ENCODE data around the gene POMP. TPM values are rescaled to one million over a fixed set of nuclear protein-coding genes. Genes with fewer than 3 reads are reported as not detected.

Gene POMP
- total RNA-seq, 1 experiment from 2014 or later, result 44.7 TPM

DNA sequence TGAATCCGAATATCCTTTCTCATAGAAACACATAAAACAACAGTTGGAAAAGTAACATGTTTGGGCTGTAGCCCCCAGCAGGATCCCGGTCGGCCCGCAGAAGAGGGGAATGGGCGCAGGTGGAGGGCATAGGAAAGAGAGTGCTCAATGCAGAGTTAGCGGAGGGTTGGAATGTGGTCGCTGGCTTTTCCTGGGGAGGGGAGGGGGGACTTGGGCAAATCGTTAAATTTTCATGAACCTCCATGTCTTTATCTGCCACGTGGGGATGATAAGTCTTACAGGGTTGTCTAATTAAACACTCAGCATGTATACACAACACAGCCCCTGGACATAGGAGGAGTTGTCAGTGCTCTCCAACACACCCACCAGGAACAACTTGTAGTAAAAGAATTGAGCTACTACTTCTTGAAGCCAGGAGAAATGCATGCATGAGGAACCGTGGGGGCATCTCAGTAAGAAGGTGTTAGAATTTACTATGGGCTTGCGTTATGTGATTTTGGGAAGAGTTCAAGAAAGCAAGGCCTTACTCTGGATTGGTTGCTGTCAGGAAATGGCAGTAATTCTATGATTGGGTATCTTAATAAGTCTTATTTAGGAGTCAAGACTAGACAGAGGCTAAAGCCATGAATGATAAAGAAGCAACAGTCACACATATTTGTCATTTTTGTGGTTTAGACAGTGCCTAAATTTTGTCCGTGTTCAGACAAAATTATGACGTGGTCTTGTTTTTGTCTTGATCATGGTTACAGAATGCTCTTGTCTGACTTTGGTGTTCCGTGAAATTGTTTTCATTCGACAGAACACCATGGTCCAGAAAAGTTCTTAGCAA lies 60.5 kb downstream of the POMP start:
- DNase-seq (ENCODE audit: low read depth), result peak; percentile 15
- in situ Hi-C loops (cut with HindIII; ENCODE audit: low pct_unique_long_range_greater_than_20kb, low sequenced_read_pairs), result no loop called here

DNA sequence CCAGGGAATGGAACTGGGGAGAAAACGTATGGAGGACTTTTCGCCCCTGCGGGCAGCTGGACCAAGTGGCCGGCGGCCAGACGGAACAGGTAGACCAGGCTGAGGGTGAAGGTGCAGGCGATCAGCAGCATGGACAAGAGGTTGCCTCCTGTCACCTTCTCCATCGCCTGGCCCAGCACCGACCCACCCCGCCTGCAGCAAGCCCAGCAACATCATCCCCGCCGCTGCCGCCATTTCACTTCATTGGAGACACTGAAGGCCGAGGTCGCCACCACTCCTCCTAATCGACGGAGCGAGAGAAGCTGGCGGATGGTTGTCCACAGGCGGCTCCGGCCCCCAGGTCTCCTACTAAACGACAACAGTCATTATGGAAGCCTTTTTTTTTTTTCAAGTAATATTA lies 64.9 kb downstream of the POMP start:
- DNase-seq (ENCODE audit: low read depth), result no peak
- in situ Hi-C loops (cut with HindIII; ENCODE audit: low pct_unique_long_range_greater_than_20kb, low sequenced_read_pairs), result no loop called here

DNA sequence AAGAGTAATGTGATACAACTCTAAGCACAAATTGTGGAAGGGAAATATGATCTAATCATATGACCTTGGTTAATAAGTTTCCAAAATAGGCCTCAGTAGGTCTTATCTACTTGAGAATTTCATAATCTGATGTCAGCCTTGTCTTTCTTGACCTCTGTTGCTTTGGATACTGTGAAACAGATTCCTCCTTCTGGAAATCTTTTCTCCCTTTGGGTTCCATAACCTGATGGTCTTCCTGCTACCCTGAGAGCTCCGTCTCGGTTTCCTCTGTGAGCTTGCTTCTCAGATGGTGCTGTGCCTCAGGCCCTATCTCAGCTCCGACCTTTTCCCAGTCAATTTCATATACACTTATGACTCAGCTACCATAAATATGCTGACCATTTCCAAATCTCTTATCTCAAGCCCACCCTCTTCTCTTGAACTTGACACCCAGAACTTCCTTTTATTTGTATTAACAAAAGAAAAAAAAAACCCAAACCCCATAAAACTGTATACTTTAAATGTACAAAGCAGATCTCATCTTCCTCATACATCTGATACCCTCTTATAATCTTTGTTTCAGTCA lies 66.2 kb downstream of the POMP start:
- no peak for DNase-seq (ENCODE audit: low read depth)
- in situ Hi-C loops (cut with HindIII; ENCODE audit: low pct_unique_long_range_greater_than_20kb, low sequenced_read_pairs), result no loop called here

Other genes with a start within 250 kb of the POMP start
- not detected in 2 replicates for gene FLT1, start 164.0 kb upstream of the POMP start, total RNA-seq (2014; rRNA removed; shearing (Covaris generic); ENCODE audit: low replicate concordance)
- gene SLC46A3, start 59.8 kb downstream of the POMP start, total RNA-seq (2014; rRNA removed; shearing (Covaris generic); ENCODE audit: low replicate concordance), result 1.8 and 2.3 TPM in 2 replicates
- gene MTUS2, start 161.2 kb downstream of the POMP start, total RNA-seq (2014; rRNA removed; shearing (Covaris generic); ENCODE audit: low replicate concordance), result not detected in 2 replicates

Data from Caki2 (cell line).